Activated naive CD8-positive, alpha-beta T cell treated with anti-CD3 and anti-CD28 coated beads, Interleukin-2, amount 10 ng/mL, durations not matched to agents 7 days and 5 days (primary cell): ENCODE measurements around the gene NPLOC4. TPM values are rescaled to one million over a fixed set of nuclear protein-coding genes. Genes with fewer than 3 reads are reported as not detected.

Experiments used
- total RNA-seq, 2 experiments: library from RNA; stranded (reverse); gene quantifications; one replicate each; pipeline ENCODE4 v1.2.3, GENCODE V29; 2021

The NPLOC4 gene
- total RNA-seq, 2 experiments from 2014 or later, result 96.9 to 109 TPM

Other genes with a start within 250 kb of the NPLOC4 start
- 1 to 10 TPM in 1 of 2 experiments, under 1 TPM in 1; 0.86 to 1.0 TPM for gene BAHCC1, start 241.7 kb downstream of the NPLOC4 start, total RNA-seq
- 1,000 to 10,000 TPM; 2,936 to 3,174 TPM for gene ACTG1, start 124.3 kb downstream of the NPLOC4 start, total RNA-seq
- 1 to 10 TPM in 1 of 2 experiments, under 1 TPM in 1; 0.94 to 1.7 TPM for gene FSCN2, start 108.7 kb downstream of the NPLOC4 start, total RNA-seq
- gene FAAP100, start 84.8 kb downstream of the NPLOC4 start, total RNA-seq, result 10 to 100 TPM; 40.7 to 43.1 TPM
- gene TSPAN10, start 84 bp upstream of the NPLOC4 start, total RNA-seq, result under 1 TPM; 0.36 to 0.99 TPM
- 10 to 100 TPM; 47.8 to 57.1 TPM for gene PDE6G, start 19.4 kb upstream of the NPLOC4 start, total RNA-seq
- gene OXLD1, start 29.5 kb upstream of the NPLOC4 start, total RNA-seq, result 10 to 100 TPM; 56.6 to 60.1 TPM
- 10 to 100 TPM; 31.3 to 32.0 TPM for gene CCDC137, start 29.6 kb upstream of the NPLOC4 start, total RNA-seq
- 10 to 100 TPM; 17.7 to 19.0 TPM for gene ARL16, start 46.7 kb upstream of the NPLOC4 start, total RNA-seq
- gene HGS, start 46.9 kb upstream of the NPLOC4 start, total RNA-seq, result 100 to 1,000 TPM; 152 to 164 TPM
- gene MRPL12, start 66.3 kb upstream of the NPLOC4 start, total RNA-seq, result 10 to 100 TPM; 55.1 to 59.2 TPM
- gene SLC25A10, start 75.2 kb upstream of the NPLOC4 start, total RNA-seq, result 10 to 100 TPM; 22.0 to 25.1 TPM
- not detected for gene GCGR, start 167.0 kb upstream of the NPLOC4 start, total RNA-seq
- gene MCRIP1, start 196.2 kb upstream of the NPLOC4 start, total RNA-seq, result 10 to 100 TPM; 56.5 to 58.3 TPM
- gene PPP1R27, start 197.9 kb upstream of the NPLOC4 start, total RNA-seq, result not detected
- 100 to 1,000 TPM; 319 to 347 TPM for gene P4HB, start 223.4 kb upstream of the NPLOC4 start, total RNA-seq
- 100 to 1,000 TPM; 538 to 539 TPM for gene ARHGDIA, start 234.2 kb upstream of the NPLOC4 start, total RNA-seq